Activated CD8-positive, alpha-beta memory T cell treated with anti-CD3 and anti-CD28 coated beads, Interleukin-2, amount 50 U/mL, for 1 hour (primary cell): Measurements from ENCODE around the gene PRKCZ.
"Not testable (repeated sequence)": the region's sequence is repeated elsewhere in the genome, so short reads cannot be mapped to it uniquely, and the experiment has no call there.

Experiments used
- DNase-seq: peaks from one replicate; pipeline ENCODE4 v3.0.0-alpha.2; 2020; ENCODE audit errors: extremely low read depth

The PRKCZ gene

DNA sequence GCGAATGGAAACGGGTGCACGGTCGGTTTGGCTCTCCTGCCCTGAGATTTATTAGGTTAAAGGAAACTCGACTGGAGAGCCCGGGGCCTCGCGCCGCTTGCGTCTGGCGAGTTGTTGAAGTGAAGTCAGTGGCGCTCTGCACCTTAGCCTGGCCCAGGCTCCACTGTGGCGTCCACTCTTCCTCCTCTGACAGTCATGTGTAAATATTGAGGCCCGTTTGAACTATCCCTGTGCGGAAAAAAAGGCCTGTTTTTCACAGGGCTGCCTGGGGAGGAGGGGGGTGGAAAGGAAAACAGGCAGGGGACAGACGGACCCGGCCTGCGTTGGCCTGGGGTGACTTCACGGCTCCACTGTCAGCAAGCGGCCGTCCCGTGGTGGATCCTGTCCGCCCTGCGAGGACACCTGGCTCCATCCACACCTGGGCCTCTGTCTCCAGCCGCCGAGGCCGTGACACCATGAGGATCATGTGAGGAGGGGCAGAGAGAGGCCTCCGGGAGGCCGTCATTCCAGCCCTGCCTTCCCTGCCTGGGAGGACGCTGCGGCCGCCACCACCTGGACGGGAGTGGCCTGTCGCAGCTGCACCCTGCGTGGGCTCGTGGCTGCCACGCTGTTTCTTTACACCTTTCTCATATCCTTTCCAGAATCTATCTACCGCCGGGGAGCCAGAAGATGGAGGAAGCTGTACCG, 84.6 kb downstream of the PRKCZ start:
- no peak for DNase-seq

DNA sequence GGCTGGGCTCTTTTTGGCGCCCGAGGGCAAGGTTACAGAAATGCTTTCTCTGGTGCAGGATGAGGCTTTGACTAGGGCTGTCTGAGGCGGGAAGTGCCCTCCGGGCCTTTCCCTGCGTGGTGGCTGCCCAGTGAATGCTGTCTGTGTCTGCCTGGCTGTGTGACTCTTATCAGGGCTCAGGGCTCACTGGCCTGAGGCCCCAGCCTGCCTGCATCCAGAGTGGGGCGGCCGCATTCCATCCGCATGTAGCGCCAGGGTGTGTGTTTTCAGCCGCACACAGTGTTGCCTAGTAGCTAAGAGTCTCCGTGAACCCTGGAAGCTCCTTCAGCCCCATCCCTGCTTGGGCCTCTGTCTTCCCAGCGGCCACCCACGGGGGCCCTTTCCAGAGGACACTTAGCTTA, 85.2 kb downstream of the PRKCZ start:
- no peak for DNase-seq

DNA sequence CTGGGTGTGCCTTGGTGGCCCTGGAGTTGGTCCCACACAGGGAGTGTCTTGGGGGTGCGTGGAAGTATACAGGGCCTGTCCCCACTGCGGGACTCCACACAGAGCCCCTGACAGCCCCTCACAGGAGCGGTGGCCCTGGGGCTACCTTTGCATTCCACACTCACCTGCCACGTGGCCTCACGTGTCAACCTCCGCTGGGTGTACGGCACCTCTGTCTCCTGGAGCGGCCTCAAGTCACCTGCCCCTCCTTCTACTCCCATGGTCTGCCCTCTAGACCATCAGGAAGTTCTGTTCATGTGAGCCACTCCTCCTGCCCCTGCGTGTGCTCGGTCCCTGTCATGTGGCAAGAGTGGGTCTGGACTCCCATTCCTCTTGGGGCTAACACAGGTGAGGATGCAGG, 85.7 kb downstream of the PRKCZ start:
- no peak for DNase-seq

DNA sequence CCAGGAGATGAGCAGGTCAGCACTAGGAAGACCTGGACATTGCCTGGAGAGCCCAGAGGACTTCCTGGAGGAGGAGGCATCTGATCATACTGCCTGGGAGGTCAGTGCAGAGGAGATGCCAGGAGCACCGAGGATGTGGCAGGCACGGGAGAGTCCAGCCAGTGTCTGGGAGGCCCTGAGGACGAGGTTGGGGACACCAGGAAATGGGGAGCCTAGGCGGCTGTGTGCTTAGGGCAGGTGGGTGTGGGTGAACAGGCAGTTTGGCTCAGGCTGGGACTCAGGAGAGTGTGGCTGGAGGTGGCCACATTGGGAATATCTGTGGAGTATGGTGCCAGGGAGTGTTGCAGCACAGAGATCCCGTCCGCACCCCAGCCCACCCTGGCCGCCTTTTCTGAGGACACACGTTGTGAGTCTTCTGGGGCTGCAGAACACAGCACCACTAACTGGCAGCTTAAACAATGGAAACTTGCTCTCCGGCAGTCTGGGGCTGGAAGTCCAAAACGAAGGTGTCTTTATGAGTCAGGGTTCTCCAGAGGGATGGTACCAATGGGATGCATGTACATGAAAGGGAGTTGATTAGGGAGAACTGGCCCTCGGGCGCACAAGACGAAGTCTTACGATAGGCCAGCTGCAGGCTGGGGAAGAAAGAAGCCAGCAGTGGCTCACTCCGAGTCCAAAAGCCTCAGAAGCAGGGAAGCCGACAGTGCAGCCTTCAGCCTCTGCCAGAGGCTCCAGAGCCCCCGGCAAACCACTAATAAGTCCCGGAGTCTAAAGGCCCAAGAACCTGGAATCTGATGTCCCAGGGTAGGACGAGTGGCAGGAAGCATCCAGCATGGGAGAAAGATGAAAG, 86.4 kb downstream of the PRKCZ start:
- no peak for DNase-seq

DNA sequence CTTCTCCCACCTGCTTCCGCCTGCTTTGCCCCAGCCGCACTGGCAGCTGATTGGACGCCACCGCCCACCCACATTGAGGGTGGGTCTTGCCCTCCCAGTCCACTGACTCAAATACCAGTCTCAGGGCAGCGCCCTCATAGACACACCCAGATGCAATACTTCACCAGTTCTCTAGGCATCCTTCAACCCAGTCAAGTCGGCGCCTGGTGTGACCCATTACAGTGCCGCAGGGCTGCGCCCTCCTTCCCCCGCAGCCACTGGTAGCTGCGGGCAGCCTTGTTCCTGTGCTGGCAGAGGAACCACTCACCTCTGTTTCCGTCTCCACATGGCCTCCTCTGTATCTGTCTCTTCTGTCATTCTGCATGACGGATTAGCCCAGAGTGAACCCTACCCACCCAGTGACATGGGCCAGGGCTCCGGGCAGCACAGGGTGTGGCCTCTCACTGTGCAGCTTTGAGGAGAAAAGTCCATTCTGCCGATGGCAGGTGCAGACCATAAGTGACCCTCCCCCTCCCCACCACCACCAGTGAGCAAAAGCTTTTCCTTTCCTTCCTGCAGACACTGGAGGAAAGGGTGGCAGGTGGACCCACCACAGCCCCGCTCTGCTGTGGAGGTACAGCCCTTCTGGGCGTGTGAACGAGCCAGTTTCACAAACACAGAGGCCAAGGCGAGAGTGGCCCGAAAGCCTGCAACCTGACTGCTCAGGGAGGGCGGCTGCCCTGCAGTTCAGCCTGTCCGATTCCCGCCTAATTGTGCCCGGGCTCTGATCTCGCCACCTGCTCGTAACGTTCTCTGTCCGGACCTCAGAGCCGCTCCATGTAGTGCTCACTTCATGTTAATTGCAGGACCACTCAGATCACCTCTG, 87.3 kb downstream of the PRKCZ start:
- no peak for DNase-seq

DNA sequence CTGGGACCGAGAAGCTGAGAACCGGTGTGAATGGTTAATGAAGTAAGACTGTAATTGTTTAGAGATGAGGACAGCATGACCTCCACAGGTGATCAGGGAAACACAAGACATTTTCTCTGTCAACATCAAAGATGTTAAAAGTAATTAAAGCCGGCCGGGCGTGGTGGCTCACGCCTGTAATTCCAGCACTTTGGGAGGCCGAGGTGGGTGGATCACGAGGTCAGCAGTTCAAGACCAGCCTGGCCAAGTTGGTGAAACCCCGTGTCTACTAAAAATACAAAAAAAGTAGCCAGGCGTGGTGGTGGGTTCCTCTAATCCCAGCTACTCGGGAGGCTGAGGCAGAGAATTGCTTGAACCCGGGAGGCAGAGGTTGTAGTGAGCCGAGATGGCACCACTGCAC, 88.9 kb downstream of the PRKCZ start:
- DNase-seq, result not testable (repeated sequence)

DNA sequence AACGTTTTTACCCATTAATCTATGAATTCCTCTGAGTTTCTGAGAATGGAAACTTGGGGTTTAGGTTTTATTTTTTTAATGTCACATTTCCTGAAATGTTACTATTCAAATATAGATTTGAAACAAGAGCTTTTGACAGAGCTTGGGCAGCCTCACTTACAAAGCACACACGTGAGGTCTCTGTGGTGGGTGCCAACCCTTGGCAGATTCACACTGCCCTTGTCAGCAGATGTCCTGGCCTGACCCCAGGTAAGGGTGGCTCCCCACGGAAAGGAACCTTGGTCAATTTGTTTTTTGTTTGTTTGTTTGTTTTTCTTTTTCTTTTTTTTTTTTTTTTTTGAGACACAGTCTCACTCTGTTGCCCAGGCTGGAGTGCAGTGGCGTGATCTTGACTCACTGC, 90.8 kb downstream of the PRKCZ start:
- no peak for DNase-seq

DNA sequence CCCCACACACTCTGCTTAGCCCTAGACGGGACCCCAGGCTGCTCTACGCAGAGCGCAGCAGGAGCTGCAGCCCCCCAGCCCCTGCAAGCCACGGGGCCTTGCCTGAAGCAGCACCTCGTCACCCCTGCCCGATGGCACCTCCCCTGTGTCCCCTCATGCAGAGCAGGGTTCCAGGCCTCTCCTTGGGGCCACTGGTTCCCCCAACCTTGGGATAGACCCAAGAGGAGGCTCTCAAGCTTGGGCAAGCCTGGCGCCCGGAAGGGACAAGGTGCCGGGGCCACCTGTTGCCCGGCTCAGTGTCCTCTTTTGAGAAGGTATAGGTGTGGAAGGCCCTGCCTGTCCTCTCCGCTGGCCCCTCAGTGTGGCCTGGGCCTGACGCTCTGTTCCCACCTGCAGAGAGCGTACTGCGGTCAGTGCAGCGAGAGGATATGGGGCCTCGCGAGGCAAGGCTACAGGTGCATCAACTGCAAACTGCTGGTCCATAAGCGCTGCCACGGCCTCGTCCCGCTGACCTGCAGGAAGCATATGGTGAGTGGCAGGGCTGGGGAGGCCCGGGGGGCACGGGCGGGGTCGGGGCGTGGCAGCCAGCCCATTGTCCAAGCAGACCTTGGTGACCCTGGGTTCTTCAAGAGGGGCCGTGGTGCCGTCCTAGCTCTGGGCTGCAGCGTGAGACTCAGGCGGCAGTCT, 93.7 kb downstream of the PRKCZ start:
- DNase-seq, result no peak

DNA sequence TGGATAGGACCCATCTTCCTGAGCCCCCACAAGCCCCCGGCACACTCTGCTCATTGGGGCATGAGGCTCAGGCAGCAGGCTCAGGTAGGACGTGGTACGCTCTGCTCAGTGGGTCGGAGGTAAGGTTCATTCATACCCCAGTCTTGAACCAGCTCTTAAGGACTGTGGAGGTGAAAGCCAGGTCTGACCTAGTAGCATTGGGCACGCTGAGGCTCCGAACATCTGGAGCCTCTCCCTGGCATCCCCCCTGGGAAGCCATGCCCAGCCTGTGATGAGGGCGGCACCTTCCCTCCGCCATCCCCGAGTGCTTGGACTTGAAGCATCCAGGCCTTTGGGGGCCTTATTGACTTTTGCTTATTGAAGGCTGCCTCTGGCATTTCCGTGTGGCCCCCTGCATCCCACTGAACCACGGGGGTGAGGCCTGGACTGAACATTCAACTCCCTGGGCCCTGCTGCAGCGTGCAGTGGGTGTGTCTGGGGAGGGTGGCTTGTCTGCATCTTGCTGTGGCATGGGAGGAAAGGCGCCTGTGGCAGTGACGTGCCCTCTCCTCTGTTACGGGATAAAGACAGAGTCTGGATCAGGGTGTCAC, 94.4 kb downstream of the PRKCZ start:
- DNase-seq, result no peak

DNA sequence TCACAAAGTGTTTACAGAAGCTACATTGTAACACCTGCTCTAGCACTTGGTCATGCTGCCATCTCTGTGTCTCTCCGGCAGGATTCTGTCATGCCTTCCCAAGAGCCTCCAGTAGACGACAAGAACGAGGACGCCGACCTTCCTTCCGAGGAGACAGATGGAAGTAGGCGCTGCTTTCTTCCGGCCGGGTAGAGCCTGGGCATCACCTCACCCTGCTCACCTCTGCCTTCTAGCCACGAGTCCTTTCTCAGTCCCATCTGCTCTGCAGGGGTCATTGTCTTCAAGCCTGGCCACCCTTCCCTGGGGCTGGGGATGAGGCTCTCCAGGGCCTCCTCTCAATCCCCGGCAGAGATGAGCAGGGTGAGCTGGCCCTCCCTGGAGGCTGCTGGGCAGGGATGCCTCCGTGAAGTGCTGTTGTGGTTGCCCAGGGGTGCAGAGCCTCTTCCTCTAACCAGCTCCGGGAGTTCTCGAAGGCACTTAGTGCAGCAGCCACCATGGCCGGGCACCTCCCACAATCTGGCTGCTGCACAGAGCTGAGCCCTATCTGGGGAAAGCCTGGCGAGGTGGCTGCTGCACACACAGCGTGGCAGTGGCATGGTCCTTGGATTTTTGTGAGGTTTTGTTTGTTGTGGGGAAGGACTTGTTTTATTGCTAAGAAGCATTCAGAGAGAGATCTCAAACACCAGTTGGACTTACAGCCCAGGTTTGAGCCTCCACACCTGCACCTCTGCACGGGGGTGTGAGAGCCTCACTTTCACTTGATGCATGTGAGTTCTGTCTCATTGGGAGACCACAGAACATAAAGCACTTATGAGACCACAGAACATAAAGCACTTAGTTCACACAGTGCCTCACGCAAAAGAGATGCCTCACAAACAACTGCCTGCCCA, 96.0 kb downstream of the PRKCZ start:
- no peak for DNase-seq

DNA sequence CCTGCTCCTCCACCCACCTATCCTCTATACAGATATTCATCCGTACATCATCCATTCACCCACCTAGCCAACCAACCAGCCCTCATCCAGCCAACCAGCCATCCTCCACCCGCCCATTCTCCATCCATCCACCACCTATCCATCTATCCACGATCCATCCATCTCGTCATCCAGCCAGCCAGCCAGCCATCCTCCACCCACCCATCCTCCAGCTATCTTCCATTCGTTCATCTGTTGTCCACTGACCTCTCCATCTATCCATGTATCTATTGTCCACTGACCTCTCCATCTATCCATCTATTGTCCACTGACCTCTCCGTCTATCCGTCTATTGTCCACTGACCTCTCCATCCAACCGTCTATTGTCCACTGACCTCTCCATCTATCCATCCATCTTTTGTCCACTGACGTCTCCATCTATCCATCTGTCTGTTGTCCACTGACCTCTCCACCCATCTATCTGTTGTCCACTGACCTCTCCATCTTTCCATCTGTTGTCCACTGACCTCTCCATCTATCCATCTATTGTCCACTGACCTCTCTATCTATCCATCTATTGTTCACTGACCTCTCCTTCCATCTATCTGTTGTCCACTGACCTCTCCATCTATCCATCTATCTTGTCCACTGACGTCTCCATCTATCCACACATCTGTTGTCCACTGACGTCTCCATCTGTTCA, 96.8 kb downstream of the PRKCZ start:
- DNase-seq, result no peak

DNA sequence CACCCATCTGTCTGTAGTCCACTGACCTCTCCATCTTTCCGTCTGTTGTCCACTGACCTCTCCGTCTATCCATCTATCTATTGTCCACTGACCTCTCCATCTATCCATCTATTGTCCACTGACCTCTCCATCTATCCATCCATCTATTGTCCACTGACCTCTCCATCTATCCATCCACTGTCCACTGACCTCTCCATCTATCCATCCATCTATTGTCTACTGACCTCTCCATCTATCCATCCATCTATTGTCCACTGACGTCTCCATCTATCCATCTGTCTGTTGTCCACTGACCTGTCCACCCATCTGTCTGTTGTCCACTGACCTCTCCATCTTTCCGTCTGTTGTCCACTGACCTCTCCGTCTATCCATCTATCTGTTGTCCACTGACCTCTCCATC, 97.7 kb downstream of the PRKCZ start:
- DNase-seq, result not testable (repeated sequence)

DNA sequence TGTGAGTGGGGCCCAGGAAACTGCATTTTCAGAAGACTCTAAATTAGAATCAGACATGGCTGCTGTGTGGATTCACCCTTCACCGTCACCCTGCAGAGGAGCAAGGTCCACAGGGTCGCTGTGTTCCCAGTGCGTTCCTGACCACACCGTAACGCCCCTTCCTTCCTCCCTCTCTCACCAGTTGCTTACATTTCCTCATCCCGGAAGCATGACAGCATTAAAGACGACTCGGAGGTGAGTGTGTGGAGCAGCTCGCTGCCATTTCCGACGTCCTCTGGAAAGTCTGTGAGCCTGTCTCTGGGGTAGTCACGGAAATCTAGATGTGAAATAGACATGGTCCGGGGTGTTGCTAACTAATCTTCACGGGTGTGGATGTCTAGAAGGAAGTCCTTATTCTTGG, 98.5 kb downstream of the PRKCZ start:
- peak; percentile 45 for DNase-seq

DNA sequence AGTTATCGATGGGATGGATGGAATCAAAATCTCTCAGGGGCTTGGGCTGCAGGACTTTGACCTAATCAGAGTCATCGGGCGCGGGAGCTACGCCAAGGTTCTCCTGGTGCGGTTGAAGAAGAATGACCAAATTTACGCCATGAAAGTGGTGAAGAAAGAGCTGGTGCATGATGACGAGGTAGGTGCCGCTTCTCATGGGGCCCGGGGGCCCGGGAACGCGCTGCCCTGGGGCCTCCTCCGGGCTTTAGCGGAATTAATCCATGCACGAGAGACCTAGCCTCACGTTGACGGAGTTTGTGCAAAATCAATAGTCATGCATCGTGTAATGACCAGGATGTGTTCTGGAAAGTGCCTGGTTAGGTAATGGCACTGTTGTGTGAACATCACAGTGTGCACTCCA, 100.6 kb downstream of the PRKCZ start:
- no peak for DNase-seq

DNA sequence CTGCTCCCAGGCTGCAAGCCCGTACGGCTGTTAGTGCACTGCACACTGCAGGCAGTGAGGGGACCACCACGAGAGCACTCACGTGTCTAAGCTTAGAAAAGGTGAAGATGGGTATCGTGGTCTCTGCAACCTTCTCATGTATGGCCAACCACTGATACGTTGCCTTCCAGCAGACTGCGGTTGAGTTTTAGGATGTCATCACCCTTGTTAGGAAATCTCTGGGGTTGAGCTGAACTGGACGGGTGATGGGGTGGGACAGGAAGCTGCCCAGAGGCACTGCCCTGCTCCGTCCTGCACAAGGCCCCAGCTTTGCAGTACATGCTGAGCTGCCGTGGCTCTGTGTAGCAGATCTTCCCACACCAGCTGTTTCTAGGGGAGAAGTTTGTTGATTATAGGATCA, 101.0 kb downstream of the PRKCZ start:
- DNase-seq, result no peak

DNA sequence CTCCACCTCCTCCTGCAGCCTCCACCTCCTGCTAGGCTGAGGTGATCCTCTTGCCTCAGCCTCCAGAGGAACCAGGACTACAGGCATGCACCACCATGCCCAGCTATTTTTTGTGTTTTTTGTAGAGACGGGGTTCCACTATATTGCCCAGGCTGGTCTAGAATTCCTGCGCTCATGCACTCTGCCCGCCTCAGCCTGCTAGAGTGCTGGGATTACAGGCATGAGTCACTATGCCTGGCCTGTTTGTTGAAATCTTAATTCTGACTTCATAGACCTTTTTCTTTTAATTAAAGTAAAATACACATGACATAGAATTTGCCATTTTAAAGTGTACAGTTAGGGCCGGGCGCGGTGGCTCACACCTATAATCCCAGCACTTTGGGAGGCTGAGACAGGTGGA, 101.7 kb downstream of the PRKCZ start:
- no peak for DNase-seq

DNA sequence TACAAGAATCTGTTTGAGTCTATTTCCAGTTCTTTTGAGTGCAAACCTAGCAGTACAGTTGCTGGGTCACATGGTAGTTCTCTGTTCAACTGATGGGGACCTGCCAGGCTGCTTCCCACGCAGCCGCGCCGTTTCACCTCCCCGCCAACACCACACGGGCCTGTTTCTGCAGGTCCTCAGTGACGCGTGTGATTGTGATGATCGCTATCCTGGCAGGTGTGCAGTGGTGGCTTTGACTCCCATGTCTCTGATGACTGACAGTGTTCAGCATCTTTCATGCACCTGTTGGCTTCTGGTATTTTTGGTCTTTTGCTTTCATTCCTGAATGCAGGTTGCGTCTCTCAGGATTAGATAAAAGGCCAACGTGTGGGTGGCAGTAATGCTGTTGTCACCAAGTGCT, 102.7 kb downstream of the PRKCZ start:
- DNase-seq, result no peak

DNA sequence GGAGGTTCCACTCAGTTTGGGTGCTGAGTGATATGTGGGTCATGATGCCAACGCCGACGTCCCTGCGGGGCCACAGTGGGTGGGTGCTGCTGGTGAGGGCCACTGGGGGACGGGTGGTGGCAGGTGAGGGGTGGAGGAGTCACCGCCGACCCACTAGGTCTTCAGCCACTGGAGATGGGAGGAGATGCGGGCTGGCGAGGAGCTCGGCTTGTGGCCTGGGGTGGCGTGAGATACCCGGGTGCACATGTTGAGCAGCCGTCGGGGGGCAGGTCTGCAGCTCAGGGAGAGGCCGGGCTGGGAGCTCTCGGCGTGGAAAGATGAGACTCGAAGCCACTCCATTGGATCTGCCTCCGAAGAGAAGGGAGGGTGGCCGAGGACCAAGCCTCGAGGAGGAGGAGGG, 103.8 kb downstream of the PRKCZ start:
- no peak for DNase-seq

DNA sequence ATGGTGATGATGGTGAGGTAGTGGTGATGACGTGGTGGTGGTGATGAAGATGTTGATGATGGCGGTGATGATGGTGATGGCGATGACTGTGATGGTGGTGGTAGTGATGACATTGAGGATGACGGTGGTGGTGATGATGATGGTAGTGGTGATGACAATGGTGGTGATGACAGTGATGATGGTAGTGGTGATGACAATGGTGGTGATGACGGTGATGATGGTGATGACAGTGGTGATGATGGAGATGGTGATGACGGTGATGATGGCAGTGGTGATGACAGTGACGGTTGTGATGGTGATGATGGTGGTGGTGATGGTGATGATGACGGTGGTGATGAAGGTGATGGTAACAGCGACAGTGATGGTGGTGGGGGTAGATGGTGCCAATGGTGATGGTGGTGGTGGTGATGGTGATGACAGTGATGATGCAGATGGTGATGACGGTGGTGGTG, 105.0 kb downstream of the PRKCZ start:
- no peak for DNase-seq

DNA sequence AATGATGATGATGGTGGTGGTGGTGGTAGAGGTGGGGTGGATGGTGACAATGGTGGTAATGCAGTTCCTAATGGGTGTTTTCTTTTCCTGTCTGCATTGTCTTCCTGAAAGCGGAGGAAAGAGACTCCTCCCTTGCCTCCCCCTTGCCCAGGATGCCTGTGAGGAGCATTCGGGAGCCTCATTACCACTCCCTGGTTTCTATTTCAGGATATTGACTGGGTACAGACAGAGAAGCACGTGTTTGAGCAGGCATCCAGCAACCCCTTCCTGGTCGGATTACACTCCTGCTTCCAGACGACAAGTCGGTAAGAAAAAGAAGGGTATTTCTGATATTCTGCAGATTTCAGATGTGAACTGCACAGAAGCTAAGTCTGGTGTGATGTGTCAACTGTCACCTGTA, 105.6 kb downstream of the PRKCZ start:
- no peak for DNase-seq
